Heart right ventricle (tissue), 16 donors: ENCODE data around the gene NLRP7. TPM values are rescaled to one million over a fixed set of nuclear protein-coding genes. Genes with fewer than 3 reads are reported as not detected.

Source experiments
- ATAC-seq, 8 donors: fragments of 200-7000 bp; cut with Tn5 transposase; one replicate each; pipeline ENCODE4 v1.9.1; 2020; ENCODE audit warnings: mild to moderate bottlenecking in 8 of 8, moderate library complexity in 8 of 8, moderate number of reproducible peaks in 1 of 8
- DNase-seq, 2 donors: peaks; one replicate each; pipeline ENCODE4 v3.0.0-alpha.2; 2020
- H3K27ac ChIP-seq, 10 donors: fragments of 200-600 bp; sonication (generic) in 2 of 10; one replicate each; pipeline versions ENCODE4 v1.5.0 to v1.8.0; 2020 to 2022; ENCODE audit warnings: mild to moderate bottlenecking in 3 of 10
- H3K27me3 ChIP-seq, 7 donors: fragments of 200-600 bp; one replicate each; pipeline ENCODE4 v1.8.0; 2021 to 2022; ENCODE audit warnings: mild to moderate bottlenecking in 2 of 7
- H3K36me3 ChIP-seq, 9 donors: fragments of 200-600 bp; sonication (generic) in 1 of 9; one replicate each; pipeline versions ENCODE4 v1.5.0 to v1.8.0; 2020 to 2022; ENCODE audit warnings: mild to moderate bottlenecking in 2 of 9
- H3K4me1 ChIP-seq, 9 donors: fragments of 200-600 bp; sonication (generic) in 1 of 9; one replicate each; pipeline versions ENCODE4 v1.5.0 to v1.8.0; 2020 to 2022; ENCODE audit warnings: mild to moderate bottlenecking in 4 of 9
- H3K4me3 ChIP-seq, 10 donors: fragments of 200-600 bp; sonication (generic) in 2 of 10; one replicate each; pipeline versions ENCODE4 v1.5.0 to v1.8.0; 2020 to 2022; ENCODE audit warnings: mild to moderate bottlenecking in 7 of 10, moderate library complexity in 2 of 10
- H3K9me3 ChIP-seq, 11 donors: fragments of 200-600 bp in 10 of 11; sonication (generic) in 2 of 11; one replicate each; pipeline versions ENCODE4 v1.5.0 to v1.8.0; 2013 to 2022; ENCODE audit warnings: mild to moderate bottlenecking in 2 of 11, control low read depth in 1 of 11, moderate library complexity in 1 of 11
- CTCF ChIP-seq, 9 donors: fragments of 200-600 bp; sonication (generic) in 2 of 9; IDR thresholded peaks; one replicate each; pipeline versions ENCODE4 v1.5.0 to v1.8.0; 2021 to 2022; ENCODE audit warnings: antibody characterized with exemption in 9 of 9, mild to moderate bottlenecking in 5 of 9, moderate library complexity in 1 of 9
- WGBS, 2 donors: extraction: QIAGEN DNeasy Blood & Tissue Kit; methylation state at CpG; one replicate each; pipeline ENCODE4 v1.1.7; 2013; ENCODE audit warnings: inconsistent platforms in 1 of 2; 5-methylcytosine and 5-hydroxymethylcytosine counted together
- intact Hi-C, 10 donors: fragments of 100-400 bp; cut with DNase I; formaldehyde crosslinking; loops; one replicate each; pipeline versions ENCODE4 v1.11.1 to v1.14.2; 2022
- polyA plus RNA-seq, 2 donors: library from polyadenylated mRNA; stranded (reverse); fragments of 200-250 nt; gene quantifications; one replicate each; pipeline ENCODE4 v1.2.3, GENCODE V29; 2013
- total RNA-seq, 10 donors: library from RNA; stranded (reverse); fragmentation: NEBNext Ultra II Directional in 3 of 10; extraction: Animal tissue kit (Norgen Biotek cat#: 25700) in 3 of 10; gene quantifications; one replicate each; pipeline versions ENCODE4 v1.2.1 to v1.2.4, GENCODE V29; 2021 to 2023
- donor health status: Arrhythmogenic right ventricular cardiomyopathy.
- donor health status: ischemic (EF 13 %, LVEDD 7.1; RV severe dilation, severe dysfunction).
- donor health status: healthy with polysubstance abuse.
- donor health status: DM: no; HTN: yes; CAD: no.
- donor health status: DM: no; HTN: no; CAD: no.
- donor health status: ischemic (EF 25% LVEDD 6.9; RV normal size, moderate dysfunction).
- donor health status: ischemic (EF 25% LVEDD 5.7; RV mildly dilated, moderate dysfunction).
- donor health status: healthy.
- donor health status: DM: yes; HTN: yes; CAD: no.
- donor health status: Ischemic cardiomyopathy.
- donor health status: ischemic (EF 35%, LVEDD 5.7; RV mildly dilated, moderate dysfunction).
- donor health status: nonischemic (EF 11% LVEDD 7.7; RV severe dilation, severe dysfunction).
- donor health status: DM: yes; HTN: yes; CAD: no.
- donor health status: PGD.
- donor health status: ischemic (EF 29% LVEDD 5.4; RV normal size, mild dysfunction).
- donor health status: nonischemic (EF 23%, LVEDD 6.1; RV moderate dilation, normal function).

The NLRP7 gene
- total and polyA plus RNA-seq, 12 donors, result not detected

GRCh38 chr19:54937926-54938325, 9.4 kb downstream of the NLRP7 start:
- WGBS, 2 donors, result 79 to 86% methylated on average over 9 of the region's 9 CpGs
- Histone ChIP-seq H3K9me3 (no peaks in the 10 kb centered on the region), H3K27ac (no peak overlapping the region), H3K4me1 (no peaks in the 10 kb centered on the region), H3K27me3 (peaks cover 0 to 45% (median 22%) of the 10 kb centered on the region in 7 donors), H3K4me3 (no peak overlapping the region), H3K36me3 (no peaks in the 10 kb centered on the region)
- TF ChIP-seq CTCF (IDR thresholded peaks at IDR 0.05), result no peak
- intact Hi-C loops, result no loop called here
- DNase-seq (no peak), ATAC-seq (no peak)

- Histone ChIP-seq H3K4me1 (no peaks in the 10 kb centered on the region), H3K9me3 (peaks cover 0 to 26% (median 17%) of the 10 kb centered on the region in 11 donors), H3K27me3 (peaks cover 0 to 10% (median 0%) of the 10 kb centered on the region in 7 donors), H3K36me3 (no peaks in the 10 kb centered on the region), H3K4me3 (no peak overlapping the region), H3K27ac (no peak overlapping the region)
- ATAC-seq (no peak), DNase-seq (no peak)
- WGBS, 2 donors, result 90 to 96% methylated on average over 2 of the region's 2 CpGs
- no peak for TF ChIP-seq CTCF (IDR thresholded peaks at IDR 0.05)
- intact Hi-C loops, result no loop called here
Measured at GRCh38 chr19:54928299-54928698, 19.0 kb downstream of the NLRP7 start.

- Histone ChIP-seq H3K9me3 (peaks cover 0 to 15% (median 9%) of the 10 kb centered on the region in 11 donors), H3K4me1 (no peaks in the 10 kb centered on the region), H3K27ac (no peak overlapping the region), H3K27me3 (peaks cover 0 to 21% (median 9%) of the 10 kb centered on the region in 7 donors), H3K4me3 (no peak overlapping the region), H3K36me3 (no peaks in the 10 kb centered on the region)
- intact Hi-C loops, result no loop called here
- TF ChIP-seq CTCF (IDR thresholded peaks at IDR 0.05), result no peak
- no peak for DNase-seq
- no peak for ATAC-seq
- WGBS, 2 donors, result 71 to 79% methylated on average over 9 of the region's 9 CpGs
Measured at GRCh38 chr19:54923276-54923675, 24.1 kb downstream of the NLRP7 start.

- no peak overlapping the region for H3K4me3 ChIP-seq
- H3K27me3 ChIP-seq, result peaks cover 0 to 26% (median 11%) of the 10 kb centered on the region in 7 donors
- DNase-seq (no peak), ATAC-seq (no peak)
- H3K4me1 ChIP-seq, result no peaks in the 10 kb centered on the region
- H3K36me3 ChIP-seq, result no peaks in the 10 kb centered on the region
- H3K9me3 ChIP-seq, result no peaks in the 10 kb centered on the region
- no peak overlapping the region for H3K27ac ChIP-seq
- intact Hi-C loops, result no loop called here
- WGBS, 2 donors, result 48% methylated on average over 7 of the region's 7 CpGs
- TF ChIP-seq CTCF (IDR thresholded peaks at IDR 0.05), result no peak
Measured at GRCh38 chr19:54921082-54921481, 26.2 kb downstream of the NLRP7 start.
